HL-60 (cell line): ENCODE data around the gene CPED1.

Source experiments
- TF ChIP-seq, protein P1 (sequence below): IDR thresholded peaks from one replicate; pipeline ENCODE4 v1.5.1; 2011; ENCODE audit warnings: low read length, control low read depth, inconsistent platforms; ENCODE audit not compliant: insufficient read depth
- TF ChIP-seq, protein P2 (sequence below): IDR thresholded peaks from 2 replicates; pipeline ENCODE4 v1.6.1; 2012; ENCODE audit warnings: low read depth; ENCODE audit not compliant: insufficient replicate concordance

DNA sequence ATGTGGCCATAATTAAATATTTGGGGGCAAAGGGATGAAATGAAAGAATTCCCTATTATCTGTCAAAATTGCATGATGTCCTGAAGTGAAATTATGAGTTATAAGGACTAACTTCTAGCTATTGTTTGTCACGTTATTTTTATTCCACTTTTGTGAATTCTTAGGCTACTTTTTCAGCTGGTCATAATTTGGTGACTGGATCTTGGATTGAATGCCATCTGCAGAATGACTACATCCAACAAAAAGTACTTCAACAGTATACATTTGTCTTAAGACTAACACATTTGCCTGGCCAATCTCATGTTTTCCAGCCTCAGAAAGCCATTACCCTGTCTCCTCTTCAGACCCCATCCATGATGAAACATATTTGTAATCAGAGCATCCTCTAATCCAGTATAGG lies 292.1 kb downstream of the CPED1 start:
- TF ChIP-seq, protein P1, sequence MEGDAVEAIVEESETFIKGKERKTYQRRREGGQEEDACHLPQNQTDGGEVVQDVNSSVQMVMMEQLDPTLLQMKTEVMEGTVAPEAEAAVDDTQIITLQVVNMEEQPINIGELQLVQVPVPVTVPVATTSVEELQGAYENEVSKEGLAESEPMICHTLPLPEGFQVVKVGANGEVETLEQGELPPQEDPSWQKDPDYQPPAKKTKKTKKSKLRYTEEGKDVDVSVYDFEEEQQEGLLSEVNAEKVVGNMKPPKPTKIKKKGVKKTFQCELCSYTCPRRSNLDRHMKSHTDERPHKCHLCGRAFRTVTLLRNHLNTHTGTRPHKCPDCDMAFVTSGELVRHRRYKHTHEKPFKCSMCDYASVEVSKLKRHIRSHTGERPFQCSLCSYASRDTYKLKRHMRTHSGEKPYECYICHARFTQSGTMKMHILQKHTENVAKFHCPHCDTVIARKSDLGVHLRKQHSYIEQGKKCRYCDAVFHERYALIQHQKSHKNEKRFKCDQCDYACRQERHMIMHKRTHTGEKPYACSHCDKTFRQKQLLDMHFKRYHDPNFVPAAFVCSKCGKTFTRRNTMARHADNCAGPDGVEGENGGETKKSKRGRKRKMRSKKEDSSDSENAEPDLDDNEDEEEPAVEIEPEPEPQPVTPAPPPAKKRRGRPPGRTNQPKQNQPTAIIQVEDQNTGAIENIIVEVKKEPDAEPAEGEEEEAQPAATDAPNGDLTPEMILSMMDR = no peak
- TF ChIP-seq, protein P2, sequence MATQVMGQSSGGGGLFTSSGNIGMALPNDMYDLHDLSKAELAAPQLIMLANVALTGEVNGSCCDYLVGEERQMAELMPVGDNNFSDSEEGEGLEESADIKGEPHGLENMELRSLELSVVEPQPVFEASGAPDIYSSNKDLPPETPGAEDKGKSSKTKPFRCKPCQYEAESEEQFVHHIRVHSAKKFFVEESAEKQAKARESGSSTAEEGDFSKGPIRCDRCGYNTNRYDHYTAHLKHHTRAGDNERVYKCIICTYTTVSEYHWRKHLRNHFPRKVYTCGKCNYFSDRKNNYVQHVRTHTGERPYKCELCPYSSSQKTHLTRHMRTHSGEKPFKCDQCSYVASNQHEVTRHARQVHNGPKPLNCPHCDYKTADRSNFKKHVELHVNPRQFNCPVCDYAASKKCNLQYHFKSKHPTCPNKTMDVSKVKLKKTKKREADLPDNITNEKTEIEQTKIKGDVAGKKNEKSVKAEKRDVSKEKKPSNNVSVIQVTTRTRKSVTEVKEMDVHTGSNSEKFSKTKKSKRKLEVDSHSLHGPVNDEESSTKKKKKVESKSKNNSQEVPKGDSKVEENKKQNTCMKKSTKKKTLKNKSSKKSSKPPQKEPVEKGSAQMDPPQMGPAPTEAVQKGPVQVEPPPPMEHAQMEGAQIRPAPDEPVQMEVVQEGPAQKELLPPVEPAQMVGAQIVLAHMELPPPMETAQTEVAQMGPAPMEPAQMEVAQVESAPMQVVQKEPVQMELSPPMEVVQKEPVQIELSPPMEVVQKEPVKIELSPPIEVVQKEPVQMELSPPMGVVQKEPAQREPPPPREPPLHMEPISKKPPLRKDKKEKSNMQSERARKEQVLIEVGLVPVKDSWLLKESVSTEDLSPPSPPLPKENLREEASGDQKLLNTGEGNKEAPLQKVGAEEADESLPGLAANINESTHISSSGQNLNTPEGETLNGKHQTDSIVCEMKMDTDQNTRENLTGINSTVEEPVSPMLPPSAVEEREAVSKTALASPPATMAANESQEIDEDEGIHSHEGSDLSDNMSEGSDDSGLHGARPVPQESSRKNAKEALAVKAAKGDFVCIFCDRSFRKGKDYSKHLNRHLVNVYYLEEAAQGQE = no peak
